H1 (cell line): ENCODE measurements around the gene LRBA. TPM values are rescaled to one million over a fixed set of nuclear protein-coding genes. Genes with fewer than 3 reads are reported as not detected.

Experiments used
- CTCF ChIA-PET: fragments of 300-600 bp; sonication (Branson Sonifier 250); formaldehyde crosslinking; loops from one replicate; lab custom pipeline; 2021; ENCODE audit not compliant: partially characterized antibody; lab: Charles Lee
- POLR2A ChIA-PET: fragments of 300-600 bp; sonication (Branson Sonifier 250); formaldehyde crosslinking; loops from one replicate; lab custom pipeline; 2021; ENCODE audit warnings: inconsistent platforms; ENCODE audit not compliant: partially characterized antibody; lab: Charles Lee
- DNase-seq, 2 experiments: peaks; one replicate each; pipeline versions ENCODE4 v3.0.0 to v3.0.0-alpha.2; 2010 to 2022; ENCODE audit warnings: low spot score in 2 of 2, low read depth in 1 of 2, mixed read lengths in 1 of 2
- FAIRE-seq: peaks from 2 replicates; lab custom pipeline; 2011; peaks lifted over from hg19 to GRCh38; lab: Jason Lieb, UNC
- H2AFZ ChIP-seq: 2 replicates; pipeline ENCODE4 v1.8.1; 2012; ENCODE audit warnings: low read length, inconsistent platforms
- H2AK5ac ChIP-seq: 2 replicates; pipeline ENCODE4 v1.6.1; 2013; ENCODE audit warnings: low read depth, low read length
- H2BK120ac ChIP-seq: replicated peaks from 2 replicates; pipeline ENCODE3; 2013; ENCODE audit warnings: low read depth, low read length, inconsistent platforms
- H2BK12ac ChIP-seq: 2 replicates; pipeline ENCODE4 v1.6.1; 2013; ENCODE audit warnings: low read depth, low read length
- H2BK15ac ChIP-seq: 2 replicates; pipeline ENCODE4 v1.6.1; 2013; ENCODE audit warnings: low read length
- H2BK20ac ChIP-seq: 2 replicates; pipeline ENCODE4 v1.6.1; 2013; ENCODE audit warnings: low read length
- H2BK5ac ChIP-seq: 2 replicates; pipeline ENCODE4 v1.6.1; 2013; ENCODE audit warnings: low read depth, low read length
- H3K14ac ChIP-seq: 2 replicates; pipeline ENCODE4 v1.6.1; 2013; ENCODE audit warnings: inconsistent platforms; ENCODE audit not compliant: insufficient read length
- H3K18ac ChIP-seq: 2 replicates; pipeline ENCODE4 v1.6.1; 2013; ENCODE audit warnings: low read length; ENCODE audit errors: extremely low read depth
- H3K23ac ChIP-seq: 2 replicates; pipeline ENCODE4 v1.6.1; 2013; ENCODE audit warnings: inconsistent platforms; ENCODE audit not compliant: insufficient read length
- H3K23me2 ChIP-seq: 2 replicates; pipeline ENCODE4 v1.6.1; 2013; ENCODE audit warnings: low read depth, low read length
- H3K27ac ChIP-seq: 2 replicates; pipeline ENCODE4 v1.6.1; 2011; ENCODE audit warnings: low read depth, low read length, inconsistent platforms
- H3K27me3 ChIP-seq, 4 experiments: replicated peaks in 1 of 4; 1 replicate in 1 of 4; 2 replicates in 3 of 4; pipeline versions ENCODE4 v1.6.1 to v1.8.1; 2011 to 2013; ENCODE audit warnings: low read length in 3 of 4, mild to moderate bottlenecking in 3 of 4, inconsistent platforms in 2 of 4, mixed read lengths in 2 of 4, moderate library complexity in 1 of 4; ENCODE audit not compliant: control insufficient read depth in 3 of 4, insufficient read depth in 3 of 4; ENCODE audit errors: extremely low read depth in 1 of 4
- H3K36me3 ChIP-seq, 4 experiments: 2 replicates each; pipeline versions ENCODE4 v1.6.1 to v1.8.1; 2011 to 2013; ENCODE audit warnings: mild to moderate bottlenecking in 4 of 4, low read length in 3 of 4, moderate library complexity in 2 of 4, control low read depth in 1 of 4, inconsistent platforms in 1 of 4; ENCODE audit not compliant: insufficient read depth in 4 of 4, control insufficient read depth in 2 of 4
- H3K4ac ChIP-seq: replicated peaks from 2 replicates; pipeline ENCODE3; 2013; ENCODE audit warnings: low read length, low read depth, mixed read lengths, inconsistent platforms; ENCODE audit not compliant: insufficient read length
- H3K4me1 ChIP-seq, 4 experiments: replicated peaks in 1 of 4; 1 replicate in 1 of 4; 2 replicates in 3 of 4; pipeline versions ENCODE4 v1.6.1 to v1.8.1; 2011 to 2013; ENCODE audit warnings: low read length in 3 of 4, inconsistent platforms in 2 of 4, mixed read lengths in 1 of 4; ENCODE audit not compliant: insufficient read depth in 4 of 4, control insufficient read depth in 3 of 4
- H3K4me2 ChIP-seq, 2 experiments: 2 replicates each; pipeline versions ENCODE4 v1.6.1 to v1.8.1; 2011 to 2013; ENCODE audit warnings: low read depth in 2 of 2, low read length in 2 of 2, control low read depth in 1 of 2, inconsistent platforms in 1 of 2, mild to moderate bottlenecking in 1 of 2; ENCODE audit not compliant: insufficient read depth in 1 of 2
- H3K4me3 ChIP-seq, 4 experiments: fragments of 200-600, 300-600 bp in 1 of 4; sonication (generic), shearing (Covaris generic), sonication (Bioruptor Twin) in 1 of 4; 2 replicates each; pipeline versions ENCODE4 v1.5.1 to v1.8.1; 2011 to 2016; ENCODE audit warnings: low read length in 4 of 4, low read depth in 3 of 4, control low read depth in 2 of 4, inconsistent platforms in 2 of 4, mild to moderate bottlenecking in 2 of 4, mixed read lengths in 1 of 4, moderate library complexity in 1 of 4; ENCODE audit not compliant: insufficient read depth in 2 of 4; ENCODE audit errors: extremely low read depth in 1 of 4
- H3K56ac ChIP-seq: replicated peaks from 2 replicates; pipeline ENCODE3; 2013; ENCODE audit warnings: low read depth, mild to moderate bottlenecking, mixed read lengths, low read length, inconsistent platforms; ENCODE audit not compliant: insufficient read length
- H3K79me1 ChIP-seq: 2 replicates; pipeline ENCODE4 v1.6.1; 2013; ENCODE audit warnings: low read depth, low read length, control low read depth
- H3K79me2 ChIP-seq, 2 experiments: 2 replicates each; pipeline versions ENCODE4 v1.6.1 to v1.8.1; 2012 to 2013; ENCODE audit warnings: low read length in 2 of 2, mild to moderate bottlenecking in 2 of 2, inconsistent platforms in 1 of 2; ENCODE audit not compliant: insufficient read depth in 2 of 2, control insufficient read depth in 1 of 2
- H3K9ac ChIP-seq, 4 experiments: replicated peaks in 1 of 4; 1 replicate in 1 of 4; 2 replicates in 3 of 4; pipeline versions ENCODE4 v1.6.1 to v1.8.1; 2011 to 2013; ENCODE audit warnings: low read depth in 3 of 4, low read length in 3 of 4, control low read depth in 2 of 4, mild to moderate bottlenecking in 2 of 4, moderate library complexity in 2 of 4, inconsistent platforms in 1 of 4; ENCODE audit errors: extremely low read depth in 1 of 4
- H3K9me3 ChIP-seq, 2 experiments: 2 replicates each; pipeline versions ENCODE4 v1.6.1 to v1.8.1; 2012 to 2013; ENCODE audit warnings: mild to moderate bottlenecking in 2 of 2, moderate library complexity in 2 of 2, control low read depth in 1 of 2, inconsistent platforms in 1 of 2, low read depth in 1 of 2, low read length in 1 of 2, mixed read lengths in 1 of 2; ENCODE audit not compliant: insufficient read depth in 2 of 2
- H4K20me1 ChIP-seq, 2 experiments: replicated peaks in 1 of 2; 2 replicates each; pipeline versions ENCODE3 to v1.8.1; 2011 to 2013; ENCODE audit warnings: inconsistent platforms in 2 of 2, low read length in 2 of 2, mild to moderate bottlenecking in 1 of 2; ENCODE audit not compliant: insufficient read depth in 2 of 2, control insufficient read depth in 1 of 2
- H4K5ac ChIP-seq: 2 replicates; pipeline ENCODE4 v1.6.1; 2013; ENCODE audit warnings: low read length, low read depth, mixed read lengths, inconsistent platforms; ENCODE audit not compliant: insufficient read length
- H4K8ac ChIP-seq: 2 replicates; pipeline ENCODE4 v1.8.0; 2013; ENCODE audit warnings: mild to moderate bottlenecking, moderate library complexity, low read length, inconsistent platforms; ENCODE audit not compliant: insufficient read depth; ENCODE audit errors: extremely low read depth
- H4K91ac ChIP-seq: replicated peaks from 2 replicates; pipeline ENCODE3; 2013; ENCODE audit warnings: low read length, mixed read lengths, inconsistent platforms; ENCODE audit not compliant: insufficient read length
- BCL11A ChIP-seq, 2 experiments: IDR thresholded peaks; one replicate each; pipeline ENCODE4 v1.6.1; 2011; ENCODE audit warnings: low read depth in 2 of 2, low read length in 2 of 2, mild to moderate bottlenecking in 2 of 2
- BRCA1 ChIP-seq: IDR thresholded peaks from 2 replicates; pipeline ENCODE4 v1.6.1; 2012; ENCODE audit warnings: low read depth, low read length, improper control_type of control experiment
- CHD1 ChIP-seq: IDR thresholded peaks from 2 replicates; pipeline ENCODE4 v1.6.1; 2012; ENCODE audit warnings: low read depth, low read length, improper control_type of control experiment
- CHD2 ChIP-seq: IDR thresholded peaks from 2 replicates; pipeline ENCODE4 v1.6.1; 2012; ENCODE audit warnings: low read length, improper control_type of control experiment
- HDAC2 ChIP-seq, 2 experiments: fragments of 300-600 bp in 1 of 2; sonication (generic) in 1 of 2; IDR thresholded peaks; 2 replicates each; pipeline ENCODE4 v1.6.1; 2011 to 2012; ENCODE audit warnings: low read depth in 2 of 2, low read length in 2 of 2, mild to moderate bottlenecking in 2 of 2, moderate library complexity in 2 of 2, borderline replicate concordance in 1 of 2, inconsistent platforms in 1 of 2
- HDAC6 ChIP-seq: IDR thresholded peaks from one replicate; pipeline ENCODE4 v1.7.1; 2012; ENCODE audit warnings: low read depth, mild to moderate bottlenecking, inconsistent platforms, low read length, moderate library complexity
- KDM4A ChIP-seq: IDR thresholded peaks from one replicate; pipeline ENCODE4 v1.7.1; 2012; ENCODE audit warnings: low read depth, mild to moderate bottlenecking, moderate library complexity, low read length, inconsistent platforms; ENCODE audit not compliant: severe bottlenecking
- MAFK ChIP-seq: IDR thresholded peaks from 2 replicates; pipeline ENCODE4 v1.6.1; 2012; ENCODE audit warnings: low read depth, mild to moderate bottlenecking, improper control_type of control experiment, low read length
- RAD21 ChIP-seq, 2 experiments: IDR thresholded peaks in 1 of 2; conservative IDR thresholded peaks in 1 of 2; 2 replicates each; pipeline ENCODE4 v1.6.1; 2011; ENCODE audit warnings: low read depth in 2 of 2, low read length in 2 of 2, improper control_type of control experiment in 1 of 2, inconsistent platforms in 1 of 2, mild to moderate bottlenecking in 1 of 2, moderate library complexity in 1 of 2
- SIRT6 ChIP-seq: IDR thresholded peaks from one replicate; pipeline ENCODE4 v1.7.1; 2012; ENCODE audit warnings: low read length, inconsistent platforms
- SRF ChIP-seq: IDR thresholded peaks from 2 replicates; pipeline ENCODE4 v1.6.1; 2011; ENCODE audit warnings: mild to moderate bottlenecking, low read depth, low read length, moderate library complexity
- TAF1 ChIP-seq: IDR thresholded peaks from 2 replicates; pipeline ENCODE4 v1.6.1; 2011; ENCODE audit warnings: mild to moderate bottlenecking, low read depth, low read length
- ZNF274 ChIP-seq: IDR thresholded peaks from 2 replicates; pipeline ENCODE4 v1.7.0; 2012; ENCODE audit warnings: low read length, borderline replicate concordance; ENCODE audit errors: extremely low read depth
- WGBS, 2 experiments: shearing (Covaris generic) in 1 of 2; methylation state at CpG; one replicate each; pipeline versions ENCODE4 v1.1.6 to v1.1.7; 2013 to 2015; ENCODE audit warnings: low lambda C conversion rate in 2 of 2, mixed read lengths in 2 of 2, inconsistent platforms in 1 of 2, low coverage in 1 of 2, missing lambda C conversion rate in 1 of 2; ENCODE audit not compliant: insufficient replicate concordance in 2 of 2, insufficient coverage in 1 of 2, insufficient read length in 1 of 2; ENCODE audit errors: extremely low coverage in 1 of 2, missing lambda C conversion rate in 1 of 2; 5-methylcytosine and 5-hydroxymethylcytosine counted together
- polyA plus RNA-seq, 7 experiments: library from polyadenylated mRNA; depleted of rRNA in 3 of 7; stranded (reverse) in 5 of 7; unstranded in 2 of 7; fragments of >200 nt in 5 of 7; fragments of 200-250 nt in 2 of 7; gene quantifications; 1 replicate in 5 of 7; 2 replicates in 1 of 7; 4 replicates in 1 of 7; pipeline versions ENCODE4 v1.2.1 to v1.2.3, GENCODE V29; 2011 to 2013; ENCODE audit warnings: missing spikeins in 2 of 7, mixed read lengths in 2 of 7
- total RNA-seq: library from RNA; stranded (reverse); fragmentation: NEBNext Ultra II Directional; extraction: Animal tissue kit (Norgen Biotek cat#: 25700); gene quantifications from 2 replicates; pipeline ENCODE4 v1.2.1, GENCODE V29; 2021
- TF ChIP-seq, protein P1 (sequence below): IDR thresholded peaks from 2 replicates; pipeline ENCODE4 v1.6.1; 2011; ENCODE audit warnings: low read depth, mild to moderate bottlenecking, low read length; ENCODE audit not compliant: insufficient read depth

The LRBA gene
- total and polyA plus RNA-seq, 2 of the 8 experiments (the other 6 are each of a cell fraction or from before 2014, with no cell fraction given) = 54.6 to 83.2 TPM

GRCh38 chr4:150283689-150284088, 731.4 kb downstream of the LRBA start:
- Histone ChIP-seq H2BK120ac (no peak overlapping the region), H2BK12ac (no peak overlapping the region), H3K36me3 (peaks cover 0 to 5% (median 0%) of the 10 kb centered on the region in 4 experiments; a peak in 2 of 8 replicates), H3K79me1 (no peaks in the 10 kb centered on the region; the same call in 1 of the 2 replicates), H2BK15ac (no peak overlapping the region), H3K27me3 (no peaks in the 10 kb centered on the region), H2AFZ (no peak overlapping the region), H4K91ac (no peak overlapping the region), H3K23ac (no peak overlapping the region), H3K4me1 (no peaks in the 10 kb centered on the region), H2AK5ac (no peak overlapping the region), H3K9ac (no peak overlapping the region), H2BK20ac (no peak overlapping the region), H4K8ac (no peak overlapping the region), H3K18ac (no peak overlapping the region), H3K14ac (no peak overlapping the region), H3K27ac (no peak overlapping the region), H3K79me2 (no peaks in the 10 kb centered on the region), H3K9me3 (no peaks in the 10 kb centered on the region), H3K4me2 (no peak overlapping the region), H3K4ac (no peak overlapping the region), H4K5ac (no peak overlapping the region), H3K23me2 (no peaks in the 10 kb centered on the region), H3K56ac (no peak overlapping the region), H4K20me1 (no peaks in the 10 kb centered on the region), H3K4me3 (no peak overlapping the region), H2BK5ac (no peak overlapping the region)
- ChIA-PET POLR2A (no interaction called here), CTCF (interaction anchor here (0.7 kb wide), 1 partner anchor 48 kb away, joined by 3 read pairs; no protein-coding TSS in a partner anchor)
- 96% methylated on average over 1 of the region's 1 CpG; no CpG with 5 or more reads in 1 of the 2 experiments for WGBS, 2 experiments
- no peak for DNase-seq
- no peak for FAIRE-seq
- no peak for TF ChIP-seq MAFK
- TF ChIP-seq BRCA1 = no peak
- no peak for TF ChIP-seq HDAC6
- no peak for TF ChIP-seq RAD21 (IDR thresholded peaks at IDR 0.05 in 1 of 2, conservative IDR thresholded peaks at IDR 0.05 in 1 of 2; ENCODE audit: low read depth in 2 of 2, low read length in 2 of 2)
- TF ChIP-seq CHD2 = no peak
- TF ChIP-seq, protein P1, sequence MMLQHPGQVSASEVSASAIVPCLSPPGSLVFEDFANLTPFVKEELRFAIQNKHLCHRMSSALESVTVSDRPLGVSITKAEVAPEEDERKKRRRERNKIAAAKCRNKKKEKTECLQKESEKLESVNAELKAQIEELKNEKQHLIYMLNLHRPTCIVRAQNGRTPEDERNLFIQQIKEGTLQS = no peak
- no peak for TF ChIP-seq CHD1
- no peak for TF ChIP-seq KDM4A
- no peak for TF ChIP-seq HDAC2 (IDR thresholded peaks at IDR 0.05; ENCODE audit: borderline replicate concordance in 1 of 2, low read depth in 2 of 2, low read length in 2 of 2)
- no peak for TF ChIP-seq TAF1
- TF ChIP-seq ZNF274 = no peak
- no peak for TF ChIP-seq SRF
- no peak for TF ChIP-seq SIRT6
- no peak for TF ChIP-seq BCL11A (IDR thresholded peaks at IDR 0.05; ENCODE audit: low read depth in 2 of 2, low read length in 2 of 2)
